ENCODE measurements around the gene RADIL.

DNA sequence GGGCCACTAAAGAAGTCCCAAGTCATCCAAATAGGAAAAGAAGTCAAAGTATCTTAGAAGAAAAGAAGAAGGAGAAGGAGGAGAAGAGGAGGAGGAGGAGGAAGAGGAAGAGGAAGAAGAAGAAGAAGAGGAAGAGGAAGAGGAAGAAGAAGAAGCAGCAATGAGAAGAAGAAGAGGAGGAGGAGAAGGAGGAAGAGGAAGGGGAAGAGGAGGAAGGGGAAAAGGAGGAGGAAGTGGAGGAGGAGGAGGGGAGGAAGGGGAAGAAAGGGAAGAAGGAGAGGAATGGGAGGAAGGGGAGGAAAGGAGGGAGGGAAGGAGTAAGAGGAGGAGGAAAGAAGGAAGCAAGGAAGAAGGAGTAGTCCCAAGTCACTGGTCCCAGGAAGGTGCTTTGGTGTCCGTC, 21.7 kb upstream of the RADIL start:
- TF ChIP-seq FOXK2 (IDR thresholded peaks at IDR 0.05) (no peak), SP1 (IDR thresholded peaks at IDR 0.05) (no peak), ZNF384 (IDR thresholded peaks at IDR 0.05) (no peak), ARNT (IDR thresholded peaks at IDR 0.05) (no peak), SUZ12 (IDR thresholded peaks at IDR 0.05) (no peak), ELF4 (IDR thresholded peaks at IDR 0.05) (no peak), HDGF (IDR thresholded peaks at IDR 0.05; ENCODE audit: borderline replicate concordance) (no peak), FOXM1 (IDR thresholded peaks at IDR 0.05; ENCODE audit: borderline replicate concordance) (no peak)

Data from HEK293T (cell line).